GM12878 (cell line): ENCODE measurements around the gene SCYGR1. TPM values are rescaled to one million over a fixed set of nuclear protein-coding genes. Genes with fewer than 3 reads are reported as not detected.

Experiments used
- BRCA1 ChIP-seq: IDR thresholded peaks from 2 replicates; pipeline ENCODE4 v1.6.1; 2011; ENCODE audit warnings: low read depth, low read length, improper control_type of control experiment
- CUX1 ChIP-seq: IDR thresholded peaks from 2 replicates; pipeline ENCODE4 v1.6.1; 2012; ENCODE audit warnings: improper control_type of control experiment, low read depth, low read length; ENCODE audit not compliant: insufficient replicate concordance
- HDAC2 ChIP-seq: fragments of 200-600 bp; sonication (generic); IDR thresholded peaks from 2 replicates; pipeline ENCODE4 v1.6.1; 2017
- IRF4 ChIP-seq: IDR thresholded peaks from 2 replicates; pipeline ENCODE4 v1.6.1; 2011; ENCODE audit warnings: low read depth, low read length
- PAX5 ChIP-seq: IDR thresholded peaks from 2 replicates; pipeline ENCODE4 v1.6.1; 2011; ENCODE audit warnings: low read depth, low read length, borderline replicate concordance
- RAD21 ChIP-seq: IDR thresholded peaks from 2 replicates; pipeline ENCODE4 v1.6.1; 2011; ENCODE audit warnings: mild to moderate bottlenecking, low read depth, low read length, moderate library complexity; ENCODE audit not compliant: insufficient read depth
- RCOR1 ChIP-seq: conservative IDR thresholded peaks from 2 replicates; pipeline ENCODE4 v1.6.1; 2012; ENCODE audit warnings: low read depth, low read length, improper control_type of control experiment
- ZNF217 ChIP-seq: fragments of 450-650 bp; IDR thresholded peaks from 2 replicates; pipeline ENCODE4 v1.6.1; 2017; ENCODE audit warnings: antibody characterized with exemption, mild to moderate bottlenecking
- polyA plus RNA-seq, 11 experiments: library from polyadenylated mRNA; depleted of rRNA in 4 of 11; unstranded in 6 of 11; stranded (reverse) in 5 of 11; fragments of >200 nt; fragmentation: Nextera tagmentation in 4 of 11; fragmentation: Illumina TruSeq in 1 of 11; extraction: Ambion mirVana in 4 of 11; extraction: Trizol in 1 of 11; gene quantifications; 1 replicate in 1 of 11; 2 replicates in 10 of 11; pipeline versions ENCODE4 v1.2.1 to v1.2.3, GENCODE V29; 2011 to 2016; ENCODE audit warnings: inconsistent platforms in 2 of 11, missing spikeins in 2 of 11, low read depth in 1 of 11
- total RNA-seq, 4 experiments: library from RNA; depleted of rRNA in 3 of 4; stranded (reverse); fragments of >200 nt in 3 of 4; fragmentation: Illumina TruSeq in 1 of 4; extraction: Trizol in 1 of 4; gene quantifications; 2 replicates each; pipeline versions ENCODE4 v1.2.1 to v1.2.3, GENCODE V29; 2013 to 2021
- TF ChIP-seq, protein P1 (sequence below): fragments of 450-650 bp; formaldehyde crosslinking; IDR thresholded peaks from 2 replicates; pipeline ENCODE4 v1.4.0; 2022; ENCODE audit warnings: mild to moderate bottlenecking, moderate library complexity
- TF ChIP-seq, protein P2 (sequence below): fragments of 450-650 bp; IDR thresholded peaks from 2 replicates; pipeline ENCODE4 v1.6.1; 2017; ENCODE audit warnings: borderline replicate concordance
- TF ChIP-seq, protein P3 (sequence below): fragments of 450-650 bp; conservative IDR thresholded peaks from 2 replicates; pipeline ENCODE4 v1.6.1; 2017; ENCODE audit warnings: mild to moderate bottlenecking, moderate library complexity
- TF ChIP-seq, protein P4 (sequence below): fragments of 450-650 bp; IDR thresholded peaks from 2 replicates; pipeline ENCODE4 v1.6.1; 2016; ENCODE audit warnings: mild to moderate bottlenecking
- TF ChIP-seq, protein P5 (sequence below): fragments of 450-650 bp; IDR thresholded peaks from 2 replicates; pipeline ENCODE4 v1.6.1; 2017; ENCODE audit warnings: mild to moderate bottlenecking

SCYGR1 gene
- total and polyA plus RNA-seq, 10 of the 15 experiments (the other 5 are each of a cell fraction or from before 2014, with no cell fraction given), result not detected

GRCh38 chr2:227411320-227411989, 23.7 kb upstream of the SCYGR1 start (continued):
- TF ChIP-seq ZNF217 (0 out of 2 replicates have a peak, but pooled peaks have one; percentile 62), PAX5 (peak; percentile 69; the same call in 1 of the 2 replicates), BRCA1 (no peak), IRF4 (0 out of 2 replicates have a peak, but pooled peaks have one; percentile 48), RCOR1 (no peak), CUX1 (no peak), HDAC2 (no peak), RAD21 (no peak)
- TF ChIP-seq, protein P1, sequence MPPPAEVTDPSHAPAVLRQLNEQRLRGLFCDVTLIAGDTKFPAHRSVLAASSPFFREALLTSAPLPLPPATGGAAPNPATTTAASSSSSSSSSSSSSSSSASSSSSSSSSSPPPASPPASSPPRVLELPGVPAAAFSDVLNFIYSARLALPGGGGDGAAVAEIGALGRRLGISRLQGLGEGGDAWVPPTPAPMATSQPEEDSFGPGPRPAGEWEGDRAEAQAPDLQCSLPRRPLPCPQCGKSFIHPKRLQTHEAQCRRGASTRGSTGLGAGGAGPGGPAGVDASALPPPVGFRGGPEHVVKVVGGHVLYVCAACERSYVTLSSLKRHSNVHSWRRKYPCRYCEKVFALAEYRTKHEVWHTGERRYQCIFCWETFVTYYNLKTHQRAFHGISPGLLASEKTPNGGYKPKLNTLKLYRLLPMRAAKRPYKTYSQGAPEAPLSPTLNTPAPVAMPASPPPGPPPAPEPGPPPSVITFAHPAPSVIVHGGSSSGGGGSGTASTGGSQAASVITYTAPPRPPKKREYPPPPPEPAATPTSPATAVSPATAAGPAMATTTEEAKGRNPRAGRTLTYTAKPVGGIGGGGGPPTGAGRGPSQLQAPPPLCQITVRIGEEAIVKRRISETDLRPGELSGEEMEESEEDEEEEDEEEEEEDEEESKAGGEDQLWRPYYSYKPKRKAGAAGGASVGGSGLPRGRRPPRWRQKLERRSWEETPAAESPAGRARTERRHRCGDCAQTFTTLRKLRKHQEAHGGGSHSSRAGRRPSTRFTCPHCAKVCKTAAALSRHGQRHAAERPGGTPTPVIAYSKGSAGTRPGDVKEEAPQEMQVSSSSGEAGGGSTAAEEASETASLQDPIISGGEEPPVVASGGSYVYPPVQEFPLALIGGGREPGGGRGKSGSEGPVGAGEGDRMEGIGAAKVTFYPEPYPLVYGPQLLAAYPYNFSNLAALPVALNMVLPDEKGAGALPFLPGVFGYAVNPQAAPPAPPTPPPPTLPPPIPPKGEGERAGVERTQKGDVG (CRISPR knock-in tag), result no peak
- TF ChIP-seq, protein P2, sequence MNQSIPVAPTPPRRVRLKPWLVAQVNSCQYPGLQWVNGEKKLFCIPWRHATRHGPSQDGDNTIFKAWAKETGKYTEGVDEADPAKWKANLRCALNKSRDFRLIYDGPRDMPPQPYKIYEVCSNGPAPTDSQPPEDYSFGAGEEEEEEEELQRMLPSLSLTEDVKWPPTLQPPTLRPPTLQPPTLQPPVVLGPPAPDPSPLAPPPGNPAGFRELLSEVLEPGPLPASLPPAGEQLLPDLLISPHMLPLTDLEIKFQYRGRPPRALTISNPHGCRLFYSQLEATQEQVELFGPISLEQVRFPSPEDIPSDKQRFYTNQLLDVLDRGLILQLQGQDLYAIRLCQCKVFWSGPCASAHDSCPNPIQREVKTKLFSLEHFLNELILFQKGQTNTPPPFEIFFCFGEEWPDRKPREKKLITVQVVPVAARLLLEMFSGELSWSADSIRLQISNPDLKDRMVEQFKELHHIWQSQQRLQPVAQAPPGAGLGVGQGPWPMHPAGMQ, result no peak
- TF ChIP-seq, protein P3, sequence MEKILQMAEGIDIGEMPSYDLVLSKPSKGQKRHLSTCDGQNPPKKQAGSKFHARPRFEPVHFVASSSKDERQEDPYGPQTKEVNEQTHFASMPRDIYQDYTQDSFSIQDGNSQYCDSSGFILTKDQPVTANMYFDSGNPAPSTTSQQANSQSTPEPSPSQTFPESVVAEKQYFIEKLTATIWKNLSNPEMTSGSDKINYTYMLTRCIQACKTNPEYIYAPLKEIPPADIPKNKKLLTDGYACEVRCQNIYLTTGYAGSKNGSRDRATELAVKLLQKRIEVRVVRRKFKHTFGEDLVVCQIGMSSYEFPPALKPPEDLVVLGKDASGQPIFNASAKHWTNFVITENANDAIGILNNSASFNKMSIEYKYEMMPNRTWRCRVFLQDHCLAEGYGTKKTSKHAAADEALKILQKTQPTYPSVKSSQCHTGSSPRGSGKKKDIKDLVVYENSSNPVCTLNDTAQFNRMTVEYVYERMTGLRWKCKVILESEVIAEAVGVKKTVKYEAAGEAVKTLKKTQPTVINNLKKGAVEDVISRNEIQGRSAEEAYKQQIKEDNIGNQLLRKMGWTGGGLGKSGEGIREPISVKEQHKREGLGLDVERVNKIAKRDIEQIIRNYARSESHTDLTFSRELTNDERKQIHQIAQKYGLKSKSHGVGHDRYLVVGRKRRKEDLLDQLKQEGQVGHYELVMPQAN, result 0 out of 2 replicates have a peak, but pooled peaks have one; percentile 11
- TF ChIP-seq, protein P4, sequence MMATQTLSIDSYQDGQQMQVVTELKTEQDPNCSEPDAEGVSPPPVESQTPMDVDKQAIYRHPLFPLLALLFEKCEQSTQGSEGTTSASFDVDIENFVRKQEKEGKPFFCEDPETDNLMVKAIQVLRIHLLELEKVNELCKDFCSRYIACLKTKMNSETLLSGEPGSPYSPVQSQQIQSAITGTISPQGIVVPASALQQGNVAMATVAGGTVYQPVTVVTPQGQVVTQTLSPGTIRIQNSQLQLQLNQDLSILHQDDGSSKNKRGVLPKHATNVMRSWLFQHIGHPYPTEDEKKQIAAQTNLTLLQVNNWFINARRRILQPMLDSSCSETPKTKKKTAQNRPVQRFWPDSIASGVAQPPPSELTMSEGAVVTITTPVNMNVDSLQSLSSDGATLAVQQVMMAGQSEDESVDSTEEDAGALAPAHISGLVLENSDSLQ, result peak; percentile 40; the same call in 1 of the 2 replicates
- TF ChIP-seq, protein P5, sequence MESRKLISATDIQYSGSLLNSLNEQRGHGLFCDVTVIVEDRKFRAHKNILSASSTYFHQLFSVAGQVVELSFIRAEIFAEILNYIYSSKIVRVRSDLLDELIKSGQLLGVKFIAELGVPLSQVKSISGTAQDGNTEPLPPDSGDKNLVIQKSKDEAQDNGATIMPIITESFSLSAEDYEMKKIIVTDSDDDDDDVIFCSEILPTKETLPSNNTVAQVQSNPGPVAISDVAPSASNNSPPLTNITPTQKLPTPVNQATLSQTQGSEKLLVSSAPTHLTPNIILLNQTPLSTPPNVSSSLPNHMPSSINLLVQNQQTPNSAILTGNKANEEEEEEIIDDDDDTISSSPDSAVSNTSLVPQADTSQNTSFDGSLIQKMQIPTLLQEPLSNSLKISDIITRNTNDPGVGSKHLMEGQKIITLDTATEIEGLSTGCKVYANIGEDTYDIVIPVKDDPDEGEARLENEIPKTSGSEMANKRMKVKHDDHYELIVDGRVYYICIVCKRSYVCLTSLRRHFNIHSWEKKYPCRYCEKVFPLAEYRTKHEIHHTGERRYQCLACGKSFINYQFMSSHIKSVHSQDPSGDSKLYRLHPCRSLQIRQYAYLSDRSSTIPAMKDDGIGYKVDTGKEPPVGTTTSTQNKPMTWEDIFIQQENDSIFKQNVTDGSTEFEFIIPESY, result no peak
